ENCODE data around the gene MAST4.

The MAST4 gene

GRCh38 chr5:66863243-66864170 lies 267.3 kb downstream of the MAST4 start:
- DNase-seq (ENCODE audit: low read depth, low spot score) = no peak
- H3K27ac ChIP-seq = no peak overlapping the region

- H3K27ac ChIP-seq = no peak overlapping the region
- no peak for DNase-seq (ENCODE audit: low read depth, low spot score)
Measured at GRCh38 chr5:66864240-66864884, 268.2 kb downstream of the MAST4 start.

GRCh38 chr5:66867618-66868322 lies 271.6 kb downstream of the MAST4 start:
- DNase-seq (ENCODE audit: low read depth, low spot score) = no peak
- H3K27ac ChIP-seq = no peak overlapping the region

DNA sequence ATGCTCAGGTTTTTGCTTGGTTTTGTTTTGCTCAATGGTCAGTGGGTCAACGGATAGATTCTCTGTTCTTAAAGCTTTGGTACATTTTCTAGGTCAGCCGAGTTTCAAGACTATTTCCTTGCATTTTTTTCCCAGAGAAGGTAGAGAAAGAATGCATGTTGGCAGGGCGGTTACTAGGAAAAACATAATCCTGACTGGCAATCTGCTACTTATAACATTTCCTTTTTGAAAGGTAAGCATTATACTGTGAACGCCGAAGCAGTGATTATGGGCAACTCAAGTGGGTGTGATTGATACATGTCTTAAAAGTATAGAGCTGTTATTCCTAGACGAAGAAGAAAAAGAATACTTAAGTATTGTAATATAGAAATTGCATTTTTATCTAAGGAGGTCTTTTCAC lies 273.2 kb downstream of the MAST4 start:
- H3K27ac ChIP-seq = no peak overlapping the region
- no peak for DNase-seq (ENCODE audit: low read depth, low spot score)

DNA sequence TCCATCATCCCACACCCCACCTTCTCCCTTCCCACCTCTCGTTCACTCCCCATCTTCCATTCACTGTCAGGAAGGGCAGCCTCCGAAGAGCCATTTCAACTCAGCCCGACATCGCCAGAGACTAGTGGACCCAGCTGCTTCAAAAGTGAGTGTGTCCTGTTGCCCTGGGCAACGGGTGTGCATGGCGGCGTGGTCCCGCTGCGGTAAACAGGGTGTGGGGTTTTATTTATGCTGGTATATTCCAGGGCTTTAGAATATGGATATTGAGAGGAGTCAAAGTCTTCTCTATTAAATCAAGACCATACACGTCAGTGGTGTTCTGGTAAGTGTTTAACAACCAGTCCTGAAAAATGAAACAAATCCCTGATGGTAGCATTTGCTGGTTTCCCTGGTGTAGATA lies 274.5 kb downstream of the MAST4 start:
- H3K27ac ChIP-seq = no peak overlapping the region
- no peak for DNase-seq (ENCODE audit: low read depth, low spot score)

DNA sequence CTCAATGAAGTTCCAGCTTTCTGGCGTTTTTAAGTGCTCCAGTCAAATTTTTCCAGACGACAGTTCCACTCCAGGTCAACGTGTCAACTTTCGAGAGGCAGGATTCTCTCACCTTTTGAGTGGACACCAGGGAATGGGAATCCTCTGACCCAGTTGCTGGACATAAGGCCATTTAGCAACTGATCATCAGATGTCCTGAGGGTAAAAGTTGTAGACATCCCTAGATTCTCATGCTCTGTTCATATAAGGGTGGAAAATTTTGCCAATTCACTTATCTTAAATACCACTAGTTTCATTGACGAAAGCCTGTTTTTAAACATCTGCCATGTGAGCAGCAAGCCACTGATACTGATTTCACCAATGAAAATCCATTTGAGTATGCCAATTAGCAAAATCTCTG lies 275.5 kb downstream of the MAST4 start:
- no peak for DNase-seq (ENCODE audit: low read depth, low spot score)
- H3K27ac ChIP-seq = no peak overlapping the region

- no peak overlapping the region for H3K27ac ChIP-seq
- no peak for DNase-seq (ENCODE audit: low read depth, low spot score)
Measured at GRCh38 chr5:66872736-66873331, 276.6 kb downstream of the MAST4 start.

DNA sequence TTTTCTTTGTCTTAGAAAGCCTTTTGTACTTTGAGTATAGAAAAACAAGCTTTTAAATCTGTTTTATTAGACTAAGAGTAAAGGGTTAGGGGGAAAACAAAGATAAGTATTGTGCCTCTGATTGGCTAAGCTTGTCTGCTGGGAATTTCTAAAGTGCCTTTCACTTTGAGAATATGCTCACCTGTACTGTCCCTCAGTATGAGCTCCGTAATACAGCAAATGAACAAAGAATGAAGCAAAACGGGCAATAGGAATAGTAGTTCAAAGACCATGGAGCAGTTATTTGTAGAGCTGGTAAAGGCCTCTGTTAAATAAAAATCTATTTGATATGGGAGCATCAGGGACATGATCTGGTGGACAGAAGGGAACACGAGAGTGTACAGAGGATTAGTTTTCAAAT lies 277.8 kb downstream of the MAST4 start:
- DNase-seq (ENCODE audit: low read depth, low spot score) = no peak
- H3K27ac ChIP-seq = no peak overlapping the region

GRCh38 chr5:66875315-66875714 lies 279.1 kb downstream of the MAST4 start:
- no peak for DNase-seq (ENCODE audit: low read depth, low spot score)
- no peak overlapping the region for H3K27ac ChIP-seq

GRCh38 chr5:66876266-66876807 lies 280.1 kb downstream of the MAST4 start:
- no peak for DNase-seq (ENCODE audit: low read depth, low spot score)
- no peak overlapping the region for H3K27ac ChIP-seq

DNA sequence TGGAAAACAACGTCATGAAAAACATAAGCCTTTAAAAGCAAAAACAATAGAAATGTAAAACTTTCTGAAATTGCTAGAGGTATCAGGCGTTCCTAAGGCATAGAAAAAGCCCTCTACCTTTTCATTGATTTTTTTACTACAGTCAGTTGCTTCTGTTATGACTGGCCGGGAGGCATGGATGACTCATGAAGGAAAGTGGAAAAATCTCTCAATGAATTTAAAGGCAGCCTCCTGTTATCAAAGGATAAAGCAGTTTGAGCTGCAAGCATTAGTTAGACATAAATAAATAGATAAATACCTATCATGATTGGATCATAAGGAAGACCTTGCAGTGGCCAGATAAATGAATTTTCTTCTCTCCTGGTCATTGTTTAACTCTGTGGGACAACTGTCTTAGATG lies 281.6 kb downstream of the MAST4 start:
- H3K27ac ChIP-seq = no peak overlapping the region
- DNase-seq (ENCODE audit: low read depth, low spot score) = no peak

- H3K27ac ChIP-seq = peak overlapping the region; percentile 93
- DNase-seq (ENCODE audit: low read depth, low spot score) = no peak
Measured at GRCh38 chr5:66880401-66880800, 284.2 kb downstream of the MAST4 start.

GRCh38 chr5:66881480-66882161 lies 285.4 kb downstream of the MAST4 start:
- no peak for DNase-seq (ENCODE audit: low read depth, low spot score)
- peak overlapping the region; percentile 93 for H3K27ac ChIP-seq

- DNase-seq (ENCODE audit: low read depth, low spot score) = peak; percentile 85
- H3K27ac ChIP-seq = peak overlapping the region; percentile 93
Measured at GRCh38 chr5:66882606-66883227, 286.5 kb downstream of the MAST4 start.

GRCh38 chr5:66884564-66885243 lies 288.5 kb downstream of the MAST4 start:
- H3K27ac ChIP-seq = no peak overlapping the region
- DNase-seq (ENCODE audit: low read depth, low spot score) = no peak

- no peak overlapping the region for H3K27ac ChIP-seq
- DNase-seq (ENCODE audit: low read depth, low spot score) = no peak
Measured at GRCh38 chr5:66886941-66887340, 290.7 kb downstream of the MAST4 start.

GRCh38 chr5:66888613-66889012 lies 292.4 kb downstream of the MAST4 start:
- peak overlapping the region; percentile 93 for H3K27ac ChIP-seq
- DNase-seq (ENCODE audit: low read depth, low spot score) = no peak

GRCh38 chr5:66889056-66889455 lies 292.9 kb downstream of the MAST4 start:
- H3K27ac ChIP-seq = peak overlapping the region; percentile 93
- no peak for DNase-seq (ENCODE audit: low read depth, low spot score)

GRCh38 chr5:66889524-66889923 lies 293.3 kb downstream of the MAST4 start:
- no peak for DNase-seq (ENCODE audit: low read depth, low spot score)
- H3K27ac ChIP-seq = peak overlapping the region; percentile 93
